Gastrocnemius medialis (tissue), 4 donors: ENCODE measurements around the gene LAMA3.

Source experiments
- POLR2A ChIP-seq, 2 donors: fragments of 450-650 bp; IDR thresholded peaks; one replicate each; pipeline ENCODE4 v1.6.1; 2017; ENCODE audit warnings: antibody characterized with exemption in 2 of 2, mild to moderate bottlenecking in 2 of 2, moderate library complexity in 2 of 2
- TF ChIP-seq, protein P1 (sequence below), 5 experiments: fragments of 450-650 bp in 3 of 5; fragments of 200-600 bp in 2 of 5; sonication (generic) in 2 of 5; IDR thresholded peaks in 4 of 5; conservative IDR thresholded peaks in 1 of 5; 1 replicate in 4 of 5; 2 replicates in 1 of 5; pipeline ENCODE4 v1.5.1; 2016 to 2019; ENCODE audit warnings: antibody characterized with exemption in 5 of 5, mild to moderate bottlenecking in 3 of 5, moderate library complexity in 3 of 5

DNA sequence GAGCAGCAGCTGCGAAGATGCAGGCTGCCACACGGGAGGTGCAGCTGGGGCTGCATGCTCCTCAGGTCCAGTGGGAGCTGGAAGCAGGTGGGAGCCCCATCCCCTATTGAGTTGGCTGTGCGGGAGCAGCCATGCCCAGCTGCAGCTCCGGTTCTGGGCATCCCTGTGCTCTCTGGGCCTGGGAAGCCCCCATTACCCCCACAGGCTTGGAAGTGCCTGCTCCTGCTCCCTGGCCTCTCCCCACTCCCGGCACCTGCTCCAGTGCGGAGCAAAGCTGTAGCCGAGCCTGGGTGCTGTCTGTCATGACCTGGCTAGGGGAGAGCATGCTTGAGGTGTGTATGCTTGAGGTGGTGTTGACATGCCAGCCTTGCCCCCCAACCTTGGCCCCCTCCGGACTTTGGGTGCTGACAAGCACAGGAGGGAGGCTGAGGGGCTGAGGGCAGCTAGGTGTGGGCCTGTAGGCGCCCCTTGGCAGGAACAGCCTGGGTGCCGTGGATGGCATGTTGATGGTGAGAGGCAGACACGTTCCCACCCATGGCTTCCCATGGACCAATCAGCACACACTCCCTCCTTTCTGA lies 48.0 kb upstream of the LAMA3 start:
- no peak for TF ChIP-seq POLR2A (IDR thresholded peaks at IDR 0.05)
- TF ChIP-seq, protein P1, sequence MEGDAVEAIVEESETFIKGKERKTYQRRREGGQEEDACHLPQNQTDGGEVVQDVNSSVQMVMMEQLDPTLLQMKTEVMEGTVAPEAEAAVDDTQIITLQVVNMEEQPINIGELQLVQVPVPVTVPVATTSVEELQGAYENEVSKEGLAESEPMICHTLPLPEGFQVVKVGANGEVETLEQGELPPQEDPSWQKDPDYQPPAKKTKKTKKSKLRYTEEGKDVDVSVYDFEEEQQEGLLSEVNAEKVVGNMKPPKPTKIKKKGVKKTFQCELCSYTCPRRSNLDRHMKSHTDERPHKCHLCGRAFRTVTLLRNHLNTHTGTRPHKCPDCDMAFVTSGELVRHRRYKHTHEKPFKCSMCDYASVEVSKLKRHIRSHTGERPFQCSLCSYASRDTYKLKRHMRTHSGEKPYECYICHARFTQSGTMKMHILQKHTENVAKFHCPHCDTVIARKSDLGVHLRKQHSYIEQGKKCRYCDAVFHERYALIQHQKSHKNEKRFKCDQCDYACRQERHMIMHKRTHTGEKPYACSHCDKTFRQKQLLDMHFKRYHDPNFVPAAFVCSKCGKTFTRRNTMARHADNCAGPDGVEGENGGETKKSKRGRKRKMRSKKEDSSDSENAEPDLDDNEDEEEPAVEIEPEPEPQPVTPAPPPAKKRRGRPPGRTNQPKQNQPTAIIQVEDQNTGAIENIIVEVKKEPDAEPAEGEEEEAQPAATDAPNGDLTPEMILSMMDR (IDR thresholded peaks at IDR 0.05 in 4 of 5, conservative IDR thresholded peaks at IDR 0.05 in 1 of 5) = no peak
